Thyroid gland (tissue), 4 donors: ENCODE data around the gene LRMDA.

Experiments
- POLR2A ChIP-seq, 2 donors: fragments of 450-650 bp; IDR thresholded peaks; one replicate each; pipeline ENCODE4 v1.6.1; 2017; ENCODE audit warnings: antibody characterized with exemption in 2 of 2, mild to moderate bottlenecking in 2 of 2, moderate library complexity in 1 of 2
- TF ChIP-seq, protein P1 (sequence below), 6 experiments: fragments of 200-600 bp in 3 of 6; fragments of 450-650 bp in 3 of 6; sonication (generic) in 3 of 6; IDR thresholded peaks; one replicate each; pipeline ENCODE4 v1.5.1; 2016 to 2019; ENCODE audit warnings: antibody characterized with exemption in 6 of 6, mild to moderate bottlenecking in 2 of 6, inconsistent platforms in 1 of 6, moderate library complexity in 1 of 6

DNA sequence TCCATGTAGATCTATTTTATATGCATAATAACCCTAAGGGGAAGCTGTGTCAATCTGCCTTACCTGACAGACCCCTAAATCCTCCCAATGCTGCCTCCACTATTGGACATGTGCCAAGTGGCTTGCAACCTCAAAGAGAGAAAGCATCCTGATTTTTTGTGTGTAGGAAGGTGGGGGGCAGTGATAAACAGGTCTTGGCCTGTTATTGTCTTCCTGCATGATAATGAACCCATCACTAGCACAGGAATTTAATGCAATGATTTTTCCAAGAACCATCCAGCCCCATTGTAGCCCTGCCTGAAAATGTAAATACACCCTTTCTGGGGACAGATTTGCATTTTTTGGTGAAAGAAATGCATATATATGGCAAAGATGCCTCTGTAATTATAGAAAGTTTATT, 850.2 kb downstream of the LRMDA start:
- TF ChIP-seq, protein P1, sequence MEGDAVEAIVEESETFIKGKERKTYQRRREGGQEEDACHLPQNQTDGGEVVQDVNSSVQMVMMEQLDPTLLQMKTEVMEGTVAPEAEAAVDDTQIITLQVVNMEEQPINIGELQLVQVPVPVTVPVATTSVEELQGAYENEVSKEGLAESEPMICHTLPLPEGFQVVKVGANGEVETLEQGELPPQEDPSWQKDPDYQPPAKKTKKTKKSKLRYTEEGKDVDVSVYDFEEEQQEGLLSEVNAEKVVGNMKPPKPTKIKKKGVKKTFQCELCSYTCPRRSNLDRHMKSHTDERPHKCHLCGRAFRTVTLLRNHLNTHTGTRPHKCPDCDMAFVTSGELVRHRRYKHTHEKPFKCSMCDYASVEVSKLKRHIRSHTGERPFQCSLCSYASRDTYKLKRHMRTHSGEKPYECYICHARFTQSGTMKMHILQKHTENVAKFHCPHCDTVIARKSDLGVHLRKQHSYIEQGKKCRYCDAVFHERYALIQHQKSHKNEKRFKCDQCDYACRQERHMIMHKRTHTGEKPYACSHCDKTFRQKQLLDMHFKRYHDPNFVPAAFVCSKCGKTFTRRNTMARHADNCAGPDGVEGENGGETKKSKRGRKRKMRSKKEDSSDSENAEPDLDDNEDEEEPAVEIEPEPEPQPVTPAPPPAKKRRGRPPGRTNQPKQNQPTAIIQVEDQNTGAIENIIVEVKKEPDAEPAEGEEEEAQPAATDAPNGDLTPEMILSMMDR (IDR thresholded peaks at IDR 0.05): no peak
- TF ChIP-seq POLR2A (IDR thresholded peaks at IDR 0.05): no peak
